Pancreas (tissue), 10 donors: Measurements from ENCODE around the gene APH1A. TPM values are rescaled to one million over a fixed set of nuclear protein-coding genes. Genes with fewer than 3 reads are reported as not detected.

ENCODE experiments used
- ATAC-seq, 4 donors: fragments of 200-7000 bp; cut with Tn5 transposase; one replicate each; pipeline versions ENCODE4 v1.8.0 to v1.9.1; 2020; ENCODE audit warnings: mild to moderate bottlenecking in 4 of 4, moderate library complexity in 4 of 4
- DNase-seq, 6 donors: peaks; one replicate each; pipeline ENCODE4 v3.0.0-alpha.2; 2020
- FAIRE-seq: peaks from 2 replicates; lab custom pipeline; 2012; peaks lifted over from hg19 to GRCh38; lab: Jason Lieb, UNC
- H3K27ac ChIP-seq, 4 donors: fragments of 200-600 bp; sonication (generic); 1 replicate in 3 of 4; 2 replicates in 1 of 4; pipeline versions ENCODE4 v1.5.0 to v1.8.0; 2020
- H3K27me3 ChIP-seq, 4 donors: fragments of 200-600 bp; one replicate each; pipeline ENCODE4 v1.8.0; 2021
- H3K36me3 ChIP-seq, 3 donors: fragments of 200-600 bp; sonication (generic) in 1 of 3; one replicate each; pipeline versions ENCODE4 v1.5.0 to v1.8.0; 2020 to 2021
- H3K4me1 ChIP-seq, 3 donors: fragments of 200-600 bp; one replicate each; pipeline ENCODE4 v1.8.0; 2021
- H3K4me3 ChIP-seq, 4 donors: fragments of 200-600 bp; sonication (generic) in 2 of 4; one replicate each; pipeline versions ENCODE4 v1.5.0 to v1.8.0; 2020 to 2021
- H3K9me3 ChIP-seq, 4 donors: fragments of 200-600 bp; one replicate each; pipeline ENCODE4 v1.8.0; 2021
- CTCF ChIP-seq, 4 donors: fragments of 200-600 bp; sonication (generic) in 3 of 4; IDR thresholded peaks; one replicate each; pipeline versions ENCODE4 v1.5.0 to v1.8.0; 2021; ENCODE audit warnings: antibody characterized with exemption in 4 of 4
- WGBS, 2 donors: extraction: QIAGEN DNeasy Blood & Tissue Kit; methylation state at CpG; one replicate each; pipeline ENCODE4 v1.1.7; 2013; 5-methylcytosine and 5-hydroxymethylcytosine counted together
- intact Hi-C, 3 donors: fragments of 100-400 bp; cut with DNase I; formaldehyde crosslinking; loops; one replicate each; pipeline versions ENCODE4 v1.11.1 to v1.14.2; 2022
- polyA plus RNA-seq, 2 donors: library from polyadenylated mRNA; stranded (reverse); fragments of 200-250 nt; gene quantifications; one replicate each; pipeline ENCODE4 v1.2.3, GENCODE V29; 2013
- total RNA-seq, 6 donors: library from RNA; stranded (reverse); fragmentation: NEBNext Ultra II Directional in 4 of 6; extraction: Animal tissue kit (Norgen Biotek cat#: 25700) in 4 of 6; gene quantifications; one replicate each; pipeline versions ENCODE4 v1.2.1 to v1.2.4, GENCODE V29; 2021 to 2023
- donor health status: healthy with polysubstance abuse.
- donor health status: DM: no; HTN: no; CAD: no; lungs with moderate emphysema.
- donor health status: DM: no; HTN: no; CAD: no.
- donor health status: control.
- donor health status: control.
- donor health status: Bipolar disorder and iron deficiency.
- donor health status: DM: yes; HTN: yes; CAD: no.
- donor health status: DM: no; HTN: no; CAD: no.
- donor health status: DM: no; HTN: no; CAD: no.
- donor health status: DM: yes; HTN: yes; CAD: no.

APH1A gene
- total and polyA plus RNA-seq, 8 donors = 43.8 to 78.0 (median 58.3) TPM

- Histone ChIP-seq H3K27ac (peak within 1 kb of the TSS; percentile 67 to 76 (median 72)), H3K4me3 (peak within 1 kb of the TSS; percentile 14 to 60 (median 38)), H3K4me1 (peaks cover 0 to 4% (median 3%) of the 10 kb centered on the region in 3 donors), H3K27me3 (no peaks in the 10 kb centered on the region), H3K36me3 (peaks cover 0 to 6% (median 0%) of the 10 kb centered on the region in 3 donors), H3K9me3 (no peaks in the 10 kb centered on the region)
- 0 to 1% methylated on average over 46 of the region's 46 CpGs for WGBS, 2 donors
- TF ChIP-seq CTCF (IDR thresholded peaks at IDR 0.05) = no peak
- intact Hi-C loops = no loop called here
- peak; percentile 84 for FAIRE-seq
- peak; percentile 86 to 93 (median 92) for DNase-seq
- peak; percentile 93 to 97 (median 94) for ATAC-seq
Observed at GRCh38 chr1:150281758-150282557, 13.1 kb upstream of the APH1A start, which contains the start of gene CIART. TSS of gene CIART (plus strand) at chr1:150282554. CDS start at chr1:150283268, 714 bp downstream.

- H3K27me3 ChIP-seq = no peaks in the 10 kb centered on the region
- H3K4me3 ChIP-seq = peak overlapping the region; percentile 14 to 60 (median 38)
- ATAC-seq (peak; percentile 57 to 86 (median 76)), FAIRE-seq (peak; percentile 34), DNase-seq (peak in 5 of 6 donors; percentile 64 to 72 (median 69))
- no peaks in the 10 kb centered on the region for H3K9me3 ChIP-seq
- H3K4me1 ChIP-seq = peaks cover 0 to 4% (median 3%) of the 10 kb centered on the region in 3 donors
- peak; percentile 21 to 49 (median 41) for TF ChIP-seq CTCF (IDR thresholded peaks at IDR 0.05)
- intact Hi-C loops = no loop called here
- WGBS, 2 donors = 0 to 1% methylated on average over 15 of the region's 15 CpGs
- peaks cover 0 to under 1% (median 0%) of the 10 kb centered on the region in 3 donors for H3K36me3 ChIP-seq
- H3K27ac ChIP-seq = peak overlapping the region; percentile 67 to 76 (median 72)
Observed at GRCh38 chr1:150281221-150281757, 12.5 kb upstream of the APH1A start.

- no peak for FAIRE-seq
- TF ChIP-seq CTCF (IDR thresholded peaks at IDR 0.05) = no peak
- Histone ChIP-seq H3K4me1 (peaks cover 0 to 4% (median 3%) of the 10 kb centered on the region in 3 donors), H3K4me3 (no peak overlapping the region), H3K27ac (no peak overlapping the region), H3K9me3 (no peaks in the 10 kb centered on the region), H3K36me3 (no peaks in the 10 kb centered on the region), H3K27me3 (no peaks in the 10 kb centered on the region)
- DNase-seq = no peak
- 41 to 54% methylated on average over 6 of the region's 6 CpGs for WGBS, 2 donors
- ATAC-seq = no peak
- intact Hi-C loops = no loop called here
Observed at GRCh38 chr1:150280138-150280707, 11.4 kb upstream of the APH1A start.

- TF ChIP-seq CTCF (IDR thresholded peaks at IDR 0.05) = no peak
- Histone ChIP-seq H3K9me3 (no peaks in the 10 kb centered on the region), H3K27ac (no peak overlapping the region), H3K36me3 (no peaks in the 10 kb centered on the region), H3K4me1 (peaks cover 0 to 2% (median 0%) of the 10 kb centered on the region in 3 donors), H3K4me3 (no peak overlapping the region), H3K27me3 (no peaks in the 10 kb centered on the region)
- ATAC-seq (no peak), DNase-seq (no peak), FAIRE-seq (no peak)
- WGBS, 2 donors = 74 to 81% methylated on average over 1 of the region's 1 CpG
- intact Hi-C loops = no loop called here
Observed at GRCh38 chr1:150273311-150273710, 4.5 kb upstream of the APH1A start.
